ENCODE results near the gene RNF217. TPM values are rescaled to one million over a fixed set of nuclear protein-coding genes. Genes with fewer than 3 reads are reported as not detected.
A peak's percentile ranks its signal among the peaks of the same experiment; 100 is the strongest.
"Not testable (repeated sequence)": the region's sequence is repeated elsewhere in the genome, so short reads cannot be mapped to it uniquely, and the experiment has no call there.

The RNF217 gene
- total RNA-seq, 1 donor from 2014 or later = 42.2 TPM

DNA sequence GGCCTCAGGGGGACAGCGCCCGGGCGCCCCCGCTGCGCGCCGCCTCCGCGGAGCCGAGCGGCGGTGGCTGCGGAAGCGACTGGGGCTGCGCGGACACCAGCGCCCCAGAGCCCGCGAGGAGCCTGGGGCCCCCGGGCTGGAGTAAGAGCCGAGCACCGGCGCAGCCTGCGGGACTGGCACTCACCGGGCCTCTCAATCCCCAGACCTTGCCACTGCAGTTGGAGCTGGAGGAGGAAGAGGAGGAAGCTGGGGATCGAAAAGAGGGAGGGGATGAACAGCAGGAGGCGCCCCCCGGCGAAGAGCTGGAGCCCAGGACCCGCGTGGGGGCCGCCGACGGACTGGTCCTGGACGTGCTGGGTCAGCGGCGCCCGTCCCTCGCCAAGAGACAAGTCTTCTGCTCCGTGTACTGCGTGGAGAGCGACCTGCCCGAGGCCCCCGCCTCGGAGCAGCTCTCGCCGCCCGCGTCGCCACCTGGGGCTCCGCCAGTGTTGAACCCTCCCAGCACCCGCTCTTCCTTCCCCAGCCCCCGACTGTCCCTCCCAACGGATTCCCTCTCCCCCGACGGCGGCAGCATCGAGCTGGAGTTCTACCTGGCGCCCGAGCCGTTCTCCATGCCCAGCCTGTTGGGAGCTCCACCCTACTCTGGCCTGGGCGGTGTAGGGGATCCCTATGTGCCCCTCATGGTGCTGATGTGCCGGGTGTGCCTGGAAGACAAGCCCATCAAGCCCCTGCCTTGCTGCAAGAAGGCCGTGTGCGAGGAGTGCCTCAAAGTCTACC is 590 bp downstream of the RNF217 start:
- DNase-seq = peak; percentile 71

DNA sequence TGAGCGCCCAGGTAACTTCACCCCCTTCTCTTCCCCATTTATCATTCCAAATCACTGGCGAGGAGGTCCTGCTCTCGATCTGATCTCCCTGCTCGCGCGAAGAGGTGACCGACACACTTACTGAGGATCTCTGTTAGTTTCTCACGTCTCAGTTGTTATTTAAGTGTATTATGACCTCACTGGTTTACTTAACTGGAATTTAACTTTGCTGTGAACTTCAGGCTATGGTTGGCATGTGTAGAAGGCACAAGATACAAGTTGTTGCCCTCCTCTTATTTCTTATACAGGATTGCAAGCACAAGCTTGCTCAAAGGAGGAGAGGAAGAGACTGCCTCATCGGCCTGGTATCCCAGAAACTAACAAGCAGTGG is 1.2 kb downstream of the RNF217 start:
- peak; percentile 68 for DNase-seq

GRCh38 chr6:124963831-124964763 is 1.9 kb downstream of the RNF217 start:
- DNase-seq = peak; percentile 63

GRCh38 chr6:124964764-124965105 is 2.5 kb downstream of the RNF217 start:
- DNase-seq = no peak

- DNase-seq = not testable (repeated sequence)
Measured at GRCh38 chr6:124965424-124965850, 3.2 kb downstream of the RNF217 start.

- peak; percentile 51 for DNase-seq
Measured at GRCh38 chr6:124967444-124967843, 5.2 kb downstream of the RNF217 start.

DNA sequence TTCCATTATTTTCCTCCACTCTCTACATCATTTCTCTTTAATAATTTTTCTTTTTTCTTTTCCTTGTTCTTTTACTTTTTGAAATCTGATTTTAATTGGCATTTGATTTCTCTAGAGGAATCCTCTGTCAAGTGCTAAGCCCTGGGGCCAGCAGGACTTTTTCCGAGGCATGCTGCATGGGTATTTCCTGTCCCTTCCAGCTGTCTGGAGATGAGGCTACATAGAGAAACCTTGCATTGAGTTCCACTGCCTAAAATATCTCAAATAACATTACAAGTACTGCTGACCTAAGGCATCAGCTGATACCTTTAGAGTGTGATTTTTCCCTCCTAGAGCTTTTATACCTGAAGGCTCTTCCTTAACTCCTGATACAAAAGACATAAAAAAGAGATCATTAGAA is 6.2 kb downstream of the RNF217 start:
- peak; percentile 61 for DNase-seq

- DNase-seq = no peak
Measured at GRCh38 chr6:124970243-124970642, 8.0 kb downstream of the RNF217 start.

GRCh38 chr6:124970763-124971162 is 8.5 kb downstream of the RNF217 start:
- DNase-seq = no peak

- no peak for DNase-seq
Measured at GRCh38 chr6:124973780-124974179, 11.5 kb downstream of the RNF217 start.

GRCh38 chr6:124974771-124975377 is 12.6 kb downstream of the RNF217 start:
- no peak for DNase-seq

DNA sequence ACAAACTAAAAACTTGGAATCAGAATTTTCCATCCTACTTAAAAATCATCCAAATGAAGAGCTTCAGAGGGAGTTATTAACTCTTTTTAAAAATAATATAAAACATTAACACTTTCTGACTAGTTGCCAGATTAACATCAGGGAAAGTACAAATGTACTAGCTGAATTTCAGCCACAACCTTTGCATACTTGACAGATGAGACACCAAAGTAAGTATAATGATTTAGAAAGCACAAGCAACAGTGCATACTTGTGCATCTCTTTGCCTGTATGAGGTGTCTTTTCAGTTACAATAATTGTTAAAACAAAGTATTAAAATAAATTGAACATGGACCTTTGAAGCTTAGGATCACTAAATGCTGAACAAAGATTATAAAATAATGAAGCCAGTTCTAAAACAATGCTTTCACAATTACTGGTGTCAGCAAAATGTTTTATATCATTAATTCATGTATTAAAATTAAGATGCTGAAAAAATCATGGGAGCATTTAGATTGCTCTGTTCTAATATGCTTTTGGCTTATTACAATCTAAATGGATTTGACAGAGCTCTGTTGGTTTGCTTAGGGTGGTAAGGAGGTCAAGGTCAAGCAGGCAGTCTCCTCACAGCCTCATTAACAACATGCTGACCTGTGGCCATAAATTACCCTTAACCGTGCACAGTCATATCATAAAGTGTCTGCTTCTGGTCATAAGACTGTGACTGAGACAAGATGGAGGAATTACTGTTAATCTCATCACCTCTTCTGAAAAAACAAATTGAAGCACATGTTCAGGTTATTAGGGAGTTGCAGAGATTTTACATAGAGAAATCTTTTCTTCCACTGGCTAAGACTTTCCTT is 15.1 kb downstream of the RNF217 start:
- no peak for DNase-seq

DNA sequence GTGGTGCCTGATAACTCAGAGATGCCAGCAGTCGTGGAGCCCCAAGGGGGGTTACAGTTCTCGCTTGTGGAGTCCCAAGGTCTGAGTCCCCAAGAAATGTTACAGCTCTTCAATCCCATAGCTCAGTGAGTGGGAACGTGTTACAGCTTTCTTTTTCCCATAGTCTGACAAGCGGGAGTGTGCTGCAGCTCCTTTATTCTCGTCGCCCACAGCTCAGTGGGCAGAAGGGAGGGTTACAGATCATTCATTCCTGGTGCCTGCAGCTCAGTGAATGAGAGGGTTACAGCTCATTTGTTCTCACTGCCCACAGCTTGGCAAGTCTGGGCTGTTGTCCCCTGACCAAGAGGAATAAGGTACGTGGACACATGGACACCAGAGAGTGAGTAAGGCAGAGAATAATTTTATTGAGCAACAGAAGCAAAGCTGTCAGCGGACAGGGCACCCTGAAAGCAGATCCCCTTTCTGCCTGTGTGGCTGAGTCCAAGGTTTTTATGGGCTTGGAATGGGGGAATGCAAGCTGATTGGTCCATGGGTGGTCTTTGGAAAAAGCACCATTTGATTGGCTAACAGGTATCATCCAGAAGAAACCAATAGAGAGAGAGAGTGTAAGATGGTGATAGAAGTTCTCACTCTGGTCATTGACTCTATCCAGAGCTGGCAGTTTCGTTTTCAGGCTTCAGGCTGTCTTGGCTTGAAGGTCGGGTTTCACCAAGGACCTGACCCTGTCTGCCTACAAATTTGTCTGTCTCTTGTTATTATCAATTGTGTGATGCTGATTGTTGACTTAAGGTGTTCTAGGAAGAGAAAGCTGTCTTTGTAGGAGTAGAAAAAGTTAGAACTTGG is 16.4 kb downstream of the RNF217 start:
- no peak for DNase-seq

- DNase-seq = no peak
Measured at GRCh38 chr6:124979294-124979678, 17.0 kb downstream of the RNF217 start.

GRCh38 chr6:124982669-124983068 is 20.4 kb downstream of the RNF217 start:
- no peak for DNase-seq

DNA sequence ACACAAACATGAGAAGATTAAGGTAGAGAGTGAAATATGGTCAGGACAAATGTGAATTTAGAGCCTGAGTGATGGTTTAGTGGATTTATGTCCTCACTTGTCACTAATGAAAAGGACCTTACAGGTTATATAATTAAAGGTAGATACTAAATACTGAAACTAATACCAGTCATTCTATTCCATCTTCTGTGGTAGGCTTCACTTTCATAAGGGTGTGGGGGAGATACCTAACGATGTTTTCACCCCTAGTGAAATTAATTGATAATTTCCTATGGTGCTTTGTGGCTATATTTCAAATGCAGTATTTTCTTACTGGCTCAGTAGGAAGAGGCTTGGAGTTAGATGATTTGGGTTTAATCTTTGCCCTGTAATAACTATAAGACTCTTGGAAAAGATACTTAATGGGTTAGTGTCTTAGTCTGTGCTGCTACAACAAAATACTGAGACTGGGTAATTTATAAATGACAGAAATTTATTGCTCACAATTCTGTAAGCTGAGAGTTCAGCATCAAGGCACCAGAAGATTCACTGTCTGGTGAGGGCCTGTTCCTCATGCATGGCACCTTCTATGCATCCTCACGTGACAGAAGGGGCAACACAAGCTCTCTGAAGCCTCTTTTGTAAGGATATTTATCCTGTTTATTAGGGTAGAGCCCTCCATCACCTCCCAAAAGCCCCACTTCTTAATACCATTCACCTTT is 21.3 kb downstream of the RNF217 start:
- no peak for DNase-seq

- DNase-seq = no peak
Measured at GRCh38 chr6:124984668-124985338, 22.6 kb downstream of the RNF217 start.

- DNase-seq = no peak
Measured at GRCh38 chr6:124986164-124986563, 23.9 kb downstream of the RNF217 start.

DNA sequence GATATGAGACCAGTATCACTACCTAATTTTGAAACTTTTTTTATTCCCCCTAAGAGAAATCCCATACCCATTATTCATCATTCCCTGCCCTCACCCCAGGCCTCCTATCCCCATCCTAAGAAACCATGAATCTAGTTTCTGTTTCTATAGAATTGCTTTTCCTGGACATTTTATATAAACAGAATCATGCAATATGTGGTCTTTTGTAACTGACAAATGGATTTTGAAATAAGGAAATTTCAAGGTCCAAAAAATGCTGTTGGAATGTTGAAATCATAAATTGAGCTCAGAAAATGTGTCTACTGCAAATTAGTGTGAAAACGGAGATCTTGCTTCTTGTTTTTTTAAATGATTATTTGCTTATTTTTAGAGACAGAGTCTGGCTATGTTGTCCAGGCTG is 25.1 kb downstream of the RNF217 start:
- no peak for DNase-seq

All from tongue (tissue), 2 donors.